Neural cell (in vitro differentiated cells): ENCODE results near the gene ITGAE. TPM values are rescaled to one million over a fixed set of nuclear protein-coding genes. Genes with fewer than 3 reads are reported as not detected.

Experiments
- H2AFZ ChIP-seq: fragments of 200-600, 300-800 bp; sonication (generic), shearing (Covaris generic); 2 replicates; pipeline ENCODE4 v1.6.0; 2014; ENCODE audit warnings: low read depth, mild to moderate bottlenecking, antibody characterized with exemption, low read length, moderate library complexity
- H3F3A ChIP-seq: fragments of 200-600 bp; shearing (Covaris generic); 2 replicates; pipeline ENCODE4 v1.6.1; 2016; ENCODE audit warnings: mild to moderate bottlenecking, moderate library complexity, mixed read lengths, antibody characterized with exemption, low read length; ENCODE audit not compliant: insufficient read depth, poor library complexity, severe bottlenecking
- H3K27ac ChIP-seq: fragments of 200-600, 300-800 bp; sonication (generic), shearing (Covaris generic); 2 replicates; pipeline ENCODE4 v1.5.1; 2014; ENCODE audit warnings: mild to moderate bottlenecking, low read length, moderate library complexity
- H3K27me3 ChIP-seq: fragments of 300-800, 200-600 bp; sonication (generic), shearing (Covaris generic); 2 replicates; pipeline ENCODE4 v1.6.0; 2014; ENCODE audit warnings: mild to moderate bottlenecking, low read depth, low read length, moderate library complexity; ENCODE audit not compliant: insufficient read depth
- H3K36me3 ChIP-seq: fragments of 300-800, 200-600 bp; sonication (generic), shearing (Covaris generic); 2 replicates; pipeline ENCODE4 v1.5.1; 2014; ENCODE audit warnings: mild to moderate bottlenecking, antibody characterized with exemption, low read length, moderate library complexity; ENCODE audit not compliant: insufficient read depth
- H3K4me2 ChIP-seq: fragments of 300-800, 200-600 bp; sonication (generic), shearing (Covaris generic); 2 replicates; pipeline ENCODE4 v1.6.0; 2014; ENCODE audit warnings: mild to moderate bottlenecking, low read length
- H3K4me3 ChIP-seq: fragments of 300-800, 200-600 bp; sonication (generic), shearing (Covaris generic); 2 replicates; pipeline ENCODE4 v1.5.1; 2014; ENCODE audit warnings: mild to moderate bottlenecking, low read length, moderate library complexity
- H3K79me2 ChIP-seq: fragments of 200-600 bp; shearing (Covaris generic); replicated peaks from 2 replicates; pipeline ENCODE4 v1.6.0; 2014; ENCODE audit warnings: mild to moderate bottlenecking, low read length, moderate library complexity; ENCODE audit not compliant: insufficient read depth
- H3K9ac ChIP-seq: fragments of 300-800, 200-600 bp; sonication (generic), shearing (Covaris generic); 2 replicates; pipeline ENCODE4 v1.6.1; 2016; ENCODE audit warnings: mild to moderate bottlenecking, low read length, mixed read lengths
- H3K9me2 ChIP-seq: fragments of 200-600 bp; shearing (Covaris generic); 2 replicates; pipeline ENCODE4 v1.6.1; 2016; ENCODE audit warnings: mild to moderate bottlenecking, low read length, mixed read lengths; ENCODE audit not compliant: insufficient read depth
- H3K9me3 ChIP-seq: fragments of 200-600, 300-800 bp; sonication (generic), shearing (Covaris generic); 2 replicates; pipeline ENCODE4 v1.6.1; 2016; ENCODE audit warnings: mild to moderate bottlenecking, mixed run types, low read length, moderate library complexity, mixed read lengths
- H4K20me1 ChIP-seq: fragments of 200-600 bp; shearing (Covaris generic); 2 replicates; pipeline ENCODE4 v1.6.1; 2016; ENCODE audit warnings: mild to moderate bottlenecking, mixed run types; ENCODE audit not compliant: insufficient read depth
- CTCF ChIP-seq: fragments of 450-650 bp; IDR thresholded peaks from 2 replicates; pipeline ENCODE4 v1.5.1; 2014; ENCODE audit warnings: antibody characterized with exemption, mild to moderate bottlenecking, moderate library complexity; ENCODE audit not compliant: poor library complexity, severe bottlenecking
- EP300 ChIP-seq: fragments of 450-650 bp; conservative IDR thresholded peaks from 2 replicates; pipeline ENCODE4 v1.6.1; 2014; ENCODE audit warnings: antibody characterized with exemption, mild to moderate bottlenecking, moderate library complexity; ENCODE audit not compliant: poor library complexity, severe bottlenecking
- EZH2 ChIP-seq: fragments of 200-600, 300-800 bp; shearing (Covaris generic), sonication (generic); IDR thresholded peaks from 2 replicates; pipeline ENCODE4 v1.6.1; 2014; ENCODE audit warnings: antibody characterized with exemption, low read length, borderline replicate concordance, mild to moderate bottlenecking; ENCODE audit not compliant: insufficient read depth, poor library complexity, severe bottlenecking
- MXI1 ChIP-seq: fragments of 450-650 bp; conservative IDR thresholded peaks from 2 replicates; pipeline ENCODE4 v1.6.1; 2014; ENCODE audit warnings: antibody characterized with exemption, mild to moderate bottlenecking; ENCODE audit not compliant: poor library complexity, severe bottlenecking
- POLR2AphosphoS5 ChIP-seq: IDR thresholded peaks from 2 replicates; pipeline ENCODE4 v1.6.1; 2012
- RAD21 ChIP-seq: fragments of 450-650 bp; conservative IDR thresholded peaks from 2 replicates; pipeline ENCODE4 v1.6.1; 2014; ENCODE audit warnings: antibody characterized with exemption, mild to moderate bottlenecking, moderate library complexity
- SMC3 ChIP-seq: fragments of 450-650 bp; conservative IDR thresholded peaks from 2 replicates; pipeline ENCODE4 v1.6.1; 2014; ENCODE audit warnings: antibody characterized with exemption, mild to moderate bottlenecking, moderate library complexity; ENCODE audit not compliant: poor library complexity
- TAF1 ChIP-seq: IDR thresholded peaks from 2 replicates; pipeline ENCODE4 v1.6.1; 2012; ENCODE audit warnings: low read depth
- polyA plus RNA-seq: library from polyadenylated mRNA; depleted of rRNA; stranded (reverse); fragments of >200 nt; gene quantifications from 2 replicates; pipeline ENCODE4 v1.2.3, GENCODE V29; 2014
- TF ChIP-seq, protein P1 (sequence below): IDR thresholded peaks from 2 replicates; pipeline ENCODE4 v1.6.1; 2012; ENCODE audit warnings: borderline replicate concordance

The ITGAE gene
- polyA plus RNA-seq, 1 donor from 2014 or later = 169 TPM

DNA sequence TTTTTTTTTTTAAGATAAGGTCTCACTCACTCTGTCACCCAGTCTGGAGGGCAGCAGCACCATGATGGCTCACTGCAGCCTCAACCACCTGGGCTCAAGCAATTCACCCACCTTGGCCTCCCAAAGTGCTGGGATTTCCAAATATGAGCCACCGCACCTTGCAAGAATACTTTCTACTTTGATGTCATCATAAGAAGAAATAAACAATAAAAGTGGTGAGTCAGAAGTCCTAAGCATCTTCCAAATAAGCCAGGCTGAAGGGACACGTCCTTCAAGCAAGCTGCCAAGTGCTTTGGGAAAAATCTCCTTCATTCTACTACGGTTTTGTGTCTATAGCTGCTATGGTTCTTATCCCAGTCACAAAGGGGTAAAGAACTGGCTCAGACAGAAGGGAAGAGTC, 57.0 kb downstream of the ITGAE start:
- Histone ChIP-seq H3K27ac (no peak overlapping the region), H3K9me3 (no peaks in the 10 kb centered on the region), H3K27me3 (no peaks in the 10 kb centered on the region), H3K9ac (no peak overlapping the region), H3K36me3 (no peaks in the 10 kb centered on the region), H3F3A (no peaks in the 10 kb centered on the region), H3K9me2 (no peaks in the 10 kb centered on the region), H2AFZ (no peak overlapping the region), H3K79me2 (no peaks in the 10 kb centered on the region), H3K4me2 (no peak overlapping the region), H3K4me3 (no peak overlapping the region), H4K20me1 (no peaks in the 10 kb centered on the region)
- TF ChIP-seq CTCF (no peak), POLR2AphosphoS5 (no peak), SMC3 (no peak), MXI1 (no peak), EZH2 (no peak), RAD21 (no peak), EP300 (no peak), TAF1 (no peak)
- TF ChIP-seq, protein P1, sequence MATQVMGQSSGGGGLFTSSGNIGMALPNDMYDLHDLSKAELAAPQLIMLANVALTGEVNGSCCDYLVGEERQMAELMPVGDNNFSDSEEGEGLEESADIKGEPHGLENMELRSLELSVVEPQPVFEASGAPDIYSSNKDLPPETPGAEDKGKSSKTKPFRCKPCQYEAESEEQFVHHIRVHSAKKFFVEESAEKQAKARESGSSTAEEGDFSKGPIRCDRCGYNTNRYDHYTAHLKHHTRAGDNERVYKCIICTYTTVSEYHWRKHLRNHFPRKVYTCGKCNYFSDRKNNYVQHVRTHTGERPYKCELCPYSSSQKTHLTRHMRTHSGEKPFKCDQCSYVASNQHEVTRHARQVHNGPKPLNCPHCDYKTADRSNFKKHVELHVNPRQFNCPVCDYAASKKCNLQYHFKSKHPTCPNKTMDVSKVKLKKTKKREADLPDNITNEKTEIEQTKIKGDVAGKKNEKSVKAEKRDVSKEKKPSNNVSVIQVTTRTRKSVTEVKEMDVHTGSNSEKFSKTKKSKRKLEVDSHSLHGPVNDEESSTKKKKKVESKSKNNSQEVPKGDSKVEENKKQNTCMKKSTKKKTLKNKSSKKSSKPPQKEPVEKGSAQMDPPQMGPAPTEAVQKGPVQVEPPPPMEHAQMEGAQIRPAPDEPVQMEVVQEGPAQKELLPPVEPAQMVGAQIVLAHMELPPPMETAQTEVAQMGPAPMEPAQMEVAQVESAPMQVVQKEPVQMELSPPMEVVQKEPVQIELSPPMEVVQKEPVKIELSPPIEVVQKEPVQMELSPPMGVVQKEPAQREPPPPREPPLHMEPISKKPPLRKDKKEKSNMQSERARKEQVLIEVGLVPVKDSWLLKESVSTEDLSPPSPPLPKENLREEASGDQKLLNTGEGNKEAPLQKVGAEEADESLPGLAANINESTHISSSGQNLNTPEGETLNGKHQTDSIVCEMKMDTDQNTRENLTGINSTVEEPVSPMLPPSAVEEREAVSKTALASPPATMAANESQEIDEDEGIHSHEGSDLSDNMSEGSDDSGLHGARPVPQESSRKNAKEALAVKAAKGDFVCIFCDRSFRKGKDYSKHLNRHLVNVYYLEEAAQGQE = no peak

GRCh38 chr17:3740611-3741073, 60.3 kb downstream of the ITGAE start:
- Histone ChIP-seq H3K79me2 (no peaks in the 10 kb centered on the region), H3K27ac (no peak overlapping the region), H3K27me3 (no peaks in the 10 kb centered on the region), H3K9me2 (no peaks in the 10 kb centered on the region), H3K9me3 (no peaks in the 10 kb centered on the region), H3K36me3 (no peaks in the 10 kb centered on the region), H3K4me3 (no peak overlapping the region), H3F3A (no peaks in the 10 kb centered on the region), H2AFZ (no peak overlapping the region), H3K9ac (no peak overlapping the region), H3K4me2 (no peak overlapping the region), H4K20me1 (no peaks in the 10 kb centered on the region)
- TF ChIP-seq, protein P1 = no peak
- TF ChIP-seq MXI1 = no peak
- TF ChIP-seq TAF1 = no peak
- TF ChIP-seq CTCF = no peak
- TF ChIP-seq SMC3 = no peak
- no peak for TF ChIP-seq RAD21
- no peak for TF ChIP-seq EZH2
- no peak for TF ChIP-seq POLR2AphosphoS5
- TF ChIP-seq EP300 = no peak
